ENCODE measurements around the gene ICAM1. TPM values are rescaled to one million over a fixed set of nuclear protein-coding genes. Genes with fewer than 3 reads are reported as not detected.
"Not testable (repeated sequence)": the region's sequence is repeated elsewhere in the genome, so short reads cannot be mapped to it uniquely, and the experiment has no call there.

The ICAM1 gene
- total RNA-seq, 1 donor from 2014 or later: 3.3 TPM

- DNase-seq (ENCODE audit: extremely low spot score, unreplicated experiment): no peak
- no peaks in the 10 kb centered on the region for H3K9me3 Mint-ChIP-seq
- no peak for TF ChIP-seq CTCF (conservative IDR thresholded peaks at IDR 0.05)
- peak overlapping the region; percentile 59 for H3K27ac Mint-ChIP-seq
- H3K4me1 Mint-ChIP-seq (ENCODE audit: unreplicated experiment): peaks cover 12% of the 10 kb centered on the region
- H3K27me3 Mint-ChIP-seq: no peaks in the 10 kb centered on the region
- no peak overlapping the region for H3K4me3 Mint-ChIP-seq
- no peaks in the 10 kb centered on the region for H3K36me3 Mint-ChIP-seq
Measured at GRCh38 chr19:10238172-10238783, 32.6 kb upstream of the ICAM1 start.

GRCh38 chr19:10241826-10242449, 29.0 kb upstream of the ICAM1 start:
- H3K27me3 Mint-ChIP-seq; H3K4me1 Mint-ChIP-seq (ENCODE audit: unreplicated experiment); H3K36me3 Mint-ChIP-seq; H3K9me3 Mint-ChIP-seq; H3K4me3 Mint-ChIP-seq; H3K27ac Mint-ChIP-seq; DNase-seq (ENCODE audit: extremely low spot score, unreplicated experiment): not testable (repeated sequence)

GRCh38 chr19:10243606-10244005, 27.3 kb upstream of the ICAM1 start:
- no peak for DNase-seq (ENCODE audit: extremely low spot score, unreplicated experiment)
- H3K27ac Mint-ChIP-seq: no peak overlapping the region
- no peaks in the 10 kb centered on the region for H3K9me3 Mint-ChIP-seq
- H3K4me1 Mint-ChIP-seq (ENCODE audit: unreplicated experiment): no peaks in the 10 kb centered on the region
- H3K36me3 Mint-ChIP-seq: no peaks in the 10 kb centered on the region
- no peak for TF ChIP-seq CTCF (conservative IDR thresholded peaks at IDR 0.05)
- no peak overlapping the region for H3K4me3 Mint-ChIP-seq
- no peaks in the 10 kb centered on the region for H3K27me3 Mint-ChIP-seq

GRCh38 chr19:10245189-10245939, 25.6 kb upstream of the ICAM1 start:
- Mint-ChIP-seq H3K36me3 (no peaks in the 10 kb centered on the region), H3K9me3 (no peaks in the 10 kb centered on the region), H3K27me3 (no peaks in the 10 kb centered on the region), H3K4me1 (ENCODE audit: unreplicated experiment) (no peaks in the 10 kb centered on the region), H3K27ac (peak overlapping the region; percentile 17), H3K4me3 (no peak overlapping the region)
- DNase-seq (ENCODE audit: extremely low spot score, unreplicated experiment): no peak
- TF ChIP-seq CTCF (conservative IDR thresholded peaks at IDR 0.05): no peak

GRCh38 chr19:10246511-10246910, 24.4 kb upstream of the ICAM1 start:
- Mint-ChIP-seq H3K36me3 (no peaks in the 10 kb centered on the region), H3K27me3 (no peaks in the 10 kb centered on the region), H3K4me3 (no peak overlapping the region), H3K27ac (no peak overlapping the region), H3K4me1 (ENCODE audit: unreplicated experiment) (peaks cover under 1% of the 10 kb centered on the region), H3K9me3 (no peaks in the 10 kb centered on the region)
- DNase-seq (ENCODE audit: extremely low spot score, unreplicated experiment): no peak
- no peak for TF ChIP-seq CTCF (conservative IDR thresholded peaks at IDR 0.05)

Measured in type B pancreatic cell (in vitro differentiated cells).